C1 segment of cervical spinal cord (tissue), 14 donors: ENCODE measurements around the gene USP12.
"Not testable (repeated sequence)": the region's sequence is repeated elsewhere in the genome, so short reads cannot be mapped to it uniquely, and the experiment has no call there.

Experiments used
- DNase-seq, 14 donors: peaks; one replicate each; lab custom pipeline; 2025; lab: John Stamatoyannopoulos, UW

USP12 gene

DNA sequence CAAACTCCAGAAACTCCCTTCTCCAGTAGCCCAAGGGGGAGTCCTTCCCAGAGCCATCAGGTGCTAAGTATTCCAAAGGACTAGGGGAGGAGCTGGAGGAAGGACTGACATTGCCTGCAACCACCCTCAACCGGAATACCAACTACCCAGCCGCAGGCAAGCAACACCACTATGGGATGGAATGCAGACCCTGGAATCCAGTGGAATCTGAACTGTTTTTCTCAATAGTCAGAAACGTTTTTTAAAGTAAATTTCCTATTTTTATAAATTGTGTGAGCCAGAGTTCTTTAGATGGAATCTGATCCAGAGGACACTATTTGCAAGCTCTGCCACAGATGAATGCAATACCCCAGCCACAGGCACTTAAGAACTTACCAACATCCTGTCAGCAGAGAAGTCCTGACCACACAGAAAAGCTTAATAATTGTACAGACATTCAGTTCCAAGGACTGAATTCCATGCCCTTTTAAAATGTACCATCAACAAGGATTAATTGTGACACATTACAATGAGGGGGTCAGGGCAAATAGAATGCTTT is 92.1 kb downstream of the USP12 start:
- DNase-seq, result no peak

DNA sequence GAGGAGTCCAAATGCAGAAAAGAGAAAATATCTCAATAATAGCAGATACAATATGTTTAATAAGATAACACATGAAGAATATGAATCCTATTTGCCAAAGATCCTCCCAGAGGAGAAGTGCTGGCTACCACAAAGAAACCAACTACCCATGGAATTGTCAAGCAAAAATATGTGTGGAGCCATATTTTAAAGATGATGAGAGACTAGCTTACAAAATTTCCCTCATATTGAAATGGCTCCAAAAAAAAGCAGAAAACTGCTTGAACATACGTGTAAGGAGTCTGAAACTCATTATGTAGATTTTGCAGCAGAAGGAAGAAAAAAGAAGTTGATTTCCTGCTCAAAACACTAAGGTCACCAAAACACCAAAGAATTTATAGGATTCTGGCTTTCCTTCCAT is 94.2 kb downstream of the USP12 start:
- DNase-seq, result no peak

DNA sequence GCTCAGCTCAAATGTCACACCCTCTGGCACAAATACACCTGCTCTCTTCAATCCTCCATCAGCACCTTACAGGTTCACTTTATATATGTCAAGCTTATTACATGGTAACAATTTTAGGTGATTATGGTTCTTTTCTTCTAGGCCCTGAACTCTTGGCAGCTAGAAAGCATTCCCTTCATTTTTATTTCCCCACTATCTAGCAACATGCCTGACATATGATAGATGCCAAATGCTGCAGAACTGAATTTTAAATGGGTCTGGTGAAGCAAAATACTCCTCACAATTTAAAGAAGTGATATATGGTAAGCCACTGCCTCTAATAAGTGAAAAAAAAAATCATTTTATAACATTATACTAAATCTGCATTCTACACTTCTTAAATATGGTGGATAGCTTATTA is 95.2 kb downstream of the USP12 start:
- DNase-seq, result no peak

GRCh38 chr13:27073186-27073585 is 98.4 kb downstream of the USP12 start:
- DNase-seq, result no peak

- not testable (repeated sequence) for DNase-seq
Observed at GRCh38 chr13:27066123-27066522, 105.5 kb downstream of the USP12 start.

DNA sequence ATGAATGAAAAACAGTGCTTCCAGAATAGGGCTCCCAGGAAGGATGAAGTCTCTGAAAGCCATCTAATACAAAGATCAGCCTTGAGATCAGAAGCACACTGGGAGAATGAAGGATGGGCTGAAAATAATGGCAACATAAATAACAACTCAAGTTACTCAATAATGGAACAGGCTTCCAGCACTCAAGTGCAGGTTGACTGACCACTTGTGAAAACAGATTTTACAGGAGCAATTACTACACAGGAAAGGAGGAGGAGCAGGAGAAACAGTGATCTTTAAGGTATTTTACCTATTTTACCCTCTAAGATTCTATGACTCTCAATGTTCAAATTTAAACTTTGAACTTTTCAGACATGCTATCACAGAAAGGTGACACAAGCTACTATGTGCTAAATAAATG is 106.0 kb downstream of the USP12 start:
- DNase-seq, result no peak

DNA sequence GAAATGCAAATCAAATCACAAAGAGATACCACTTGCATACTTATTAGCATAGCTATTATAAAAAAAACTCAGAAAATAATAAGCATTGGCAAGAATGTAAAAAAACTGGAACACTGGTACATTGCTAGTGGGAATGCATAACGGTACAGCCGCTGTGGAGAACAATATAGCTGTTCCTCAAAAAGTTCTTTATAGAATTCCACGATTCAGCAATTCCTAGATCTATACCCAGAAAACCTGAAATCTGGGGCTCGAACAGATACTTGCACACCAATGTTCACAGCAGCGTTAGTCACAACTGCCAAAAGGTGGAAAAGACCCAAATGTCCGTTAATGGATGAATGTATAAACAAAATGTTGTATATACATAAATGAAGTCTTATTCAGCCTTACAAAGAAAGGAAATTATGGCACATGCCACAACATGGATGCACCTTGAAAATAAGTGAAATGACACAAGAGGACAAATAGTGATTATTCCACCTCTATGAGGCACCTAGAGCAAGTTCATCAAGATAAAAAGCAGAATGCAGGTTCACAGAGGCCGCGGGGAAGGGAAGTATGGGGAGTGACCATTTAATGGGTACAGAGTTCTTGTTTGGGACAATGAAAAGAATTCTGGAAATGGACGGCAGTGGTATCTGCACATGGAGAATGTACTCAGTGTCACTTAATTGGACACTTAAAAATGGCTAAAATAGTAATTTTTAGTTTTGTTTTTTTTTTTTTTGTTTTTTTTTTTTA is 107.2 kb downstream of the USP12 start:
- DNase-seq, result no peak

- DNase-seq, result no peak
Observed at GRCh38 chr13:27057817-27058216, 113.8 kb downstream of the USP12 start.

GRCh38 chr13:27055526-27055925 is 116.1 kb downstream of the USP12 start:
- no peak for DNase-seq

GRCh38 chr13:27054760-27055159 is 116.9 kb downstream of the USP12 start:
- DNase-seq, result no peak

GRCh38 chr13:27053902-27054595 is 117.6 kb downstream of the USP12 start:
- DNase-seq, result no peak

DNA sequence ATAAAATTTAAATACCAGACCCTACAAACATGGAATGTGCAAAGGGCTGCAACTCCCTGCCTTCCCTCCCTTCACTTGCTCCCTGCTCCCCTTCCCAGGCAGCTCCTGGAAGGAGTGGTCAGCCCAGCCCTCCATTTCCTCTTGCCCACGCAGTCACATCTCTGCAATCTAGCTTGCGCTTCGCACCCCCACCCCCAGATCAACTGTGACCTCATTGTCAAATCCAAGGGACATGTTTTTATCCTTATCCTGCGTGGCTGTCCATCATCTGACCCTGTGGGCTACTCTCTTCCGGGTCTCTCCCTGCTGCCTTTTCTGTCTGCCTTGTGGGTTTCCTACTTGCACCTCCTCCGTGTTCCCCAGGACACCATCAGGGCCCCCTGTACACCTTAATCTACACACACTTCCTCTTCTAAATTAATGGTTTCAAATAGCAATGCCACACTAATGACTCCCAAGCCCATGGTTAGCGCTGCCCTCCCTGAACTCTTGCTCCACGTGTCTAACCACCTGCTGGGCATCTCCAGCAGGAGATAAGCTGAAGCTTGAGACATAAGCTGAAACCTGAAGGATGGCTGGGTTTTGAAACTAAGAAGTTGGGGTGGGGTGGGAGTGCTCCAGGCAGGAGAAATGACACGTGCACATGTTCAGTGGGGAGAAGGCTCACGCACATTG is 118.3 kb downstream of the USP12 start:
- no peak for DNase-seq

DNA sequence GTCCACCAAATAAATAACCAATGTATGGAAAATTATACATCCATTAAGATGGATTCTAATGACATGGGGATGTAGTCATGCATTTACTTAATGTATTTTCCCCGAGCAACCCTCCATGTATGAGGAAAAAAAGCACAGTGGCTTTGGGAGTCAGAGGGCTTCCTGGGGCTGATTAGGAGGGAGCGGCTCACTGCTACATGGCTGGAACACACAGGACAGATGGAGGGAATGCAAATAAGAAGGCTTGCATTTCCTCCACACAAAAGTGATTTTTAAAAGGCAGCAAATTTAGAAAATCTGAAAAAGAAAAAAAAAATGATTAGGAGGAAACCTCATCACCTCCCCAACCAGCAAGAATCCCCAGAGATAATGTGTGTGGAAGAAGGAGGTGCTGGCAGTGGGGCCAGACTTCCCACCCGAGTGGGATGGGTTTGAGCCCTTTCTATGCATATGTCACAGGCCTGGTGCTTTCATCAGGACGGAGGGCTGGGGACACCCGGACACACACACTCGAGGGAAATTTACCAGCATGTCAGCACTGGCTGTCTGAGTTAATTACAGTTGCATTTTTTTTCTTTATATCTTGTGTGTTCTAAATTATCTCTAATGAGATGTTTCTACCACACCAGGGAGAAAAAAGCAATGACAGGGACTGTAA is 118.9 kb downstream of the USP12 start:
- DNase-seq, result no peak

DNA sequence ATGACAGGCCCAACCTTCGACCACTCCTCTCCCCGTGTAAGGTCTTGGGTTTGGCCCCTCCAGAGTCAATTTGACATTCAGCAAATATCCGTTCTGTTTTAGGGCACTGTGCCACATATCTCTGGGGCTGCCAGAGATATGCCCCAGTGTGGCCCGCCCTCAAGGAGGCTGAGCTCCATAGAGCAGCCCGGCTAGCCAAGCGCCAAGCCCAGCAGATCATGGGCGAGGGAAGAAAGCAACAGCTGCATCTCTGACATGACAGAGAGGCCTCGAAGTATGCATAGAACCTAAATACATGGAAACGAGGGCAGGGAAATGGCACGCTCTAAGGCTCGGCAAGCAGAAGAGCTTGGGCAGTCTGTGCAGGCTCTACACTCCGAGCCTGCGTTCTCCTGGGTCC is 124.5 kb downstream of the USP12 start:
- DNase-seq, result no peak

GRCh38 chr13:27044837-27045570 is 126.6 kb downstream of the USP12 start:
- DNase-seq, result no peak

DNA sequence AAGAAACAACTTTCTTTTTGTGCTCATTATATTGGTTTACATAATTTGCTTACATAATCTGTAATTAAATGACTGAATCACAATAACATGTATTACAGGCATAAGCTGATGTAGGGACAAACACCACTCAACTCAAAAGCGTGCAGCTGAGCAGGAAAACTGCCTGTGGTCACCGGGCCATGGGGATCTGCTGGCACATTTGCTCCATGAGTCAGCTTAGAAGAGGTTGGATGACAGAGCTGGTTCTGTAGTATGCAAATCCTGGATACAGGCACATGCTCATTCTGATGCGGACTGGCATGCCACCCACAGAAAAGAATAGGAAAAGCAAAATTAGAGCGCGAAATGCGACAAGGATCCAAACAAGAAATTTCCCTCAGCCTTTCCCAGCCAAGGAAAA is 128.6 kb downstream of the USP12 start:
- DNase-seq, result peak in 11 of 14 donors; percentile 6 to 75 (median 42)

DNA sequence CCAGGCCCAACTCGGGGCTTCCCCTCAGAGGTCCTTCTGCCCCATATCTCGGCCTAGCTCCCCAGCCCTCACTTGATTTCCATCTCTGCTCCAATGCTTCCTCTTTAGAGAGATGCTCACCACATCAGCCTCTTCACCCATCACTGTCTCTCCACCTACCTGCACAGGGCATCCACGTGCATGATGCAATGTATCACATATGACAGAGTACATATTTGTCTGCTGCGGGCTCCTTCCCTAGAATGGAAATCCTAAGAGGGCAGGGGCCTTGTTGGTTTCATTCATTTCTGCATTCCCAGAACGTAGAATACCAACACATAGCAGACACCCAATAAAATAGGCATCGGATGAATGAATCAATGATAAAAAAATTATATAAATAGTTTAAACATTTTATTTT is 130.3 kb downstream of the USP12 start:
- no peak for DNase-seq

DNA sequence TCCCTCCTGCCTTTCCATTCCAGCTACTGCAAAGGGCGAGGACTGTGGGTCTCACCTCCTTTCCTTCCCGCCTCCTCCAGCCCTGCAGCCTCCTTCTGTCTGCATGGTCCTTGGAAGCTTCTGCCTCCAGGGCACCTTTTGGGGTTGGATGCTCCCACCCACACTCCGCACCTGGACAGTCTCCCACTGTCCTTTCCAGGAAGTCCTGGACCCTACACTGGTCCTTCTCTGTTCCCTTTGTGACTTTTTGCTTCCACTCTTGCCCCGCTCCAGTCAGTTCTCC is 130.8 kb downstream of the USP12 start:
- no peak for DNase-seq

DNA sequence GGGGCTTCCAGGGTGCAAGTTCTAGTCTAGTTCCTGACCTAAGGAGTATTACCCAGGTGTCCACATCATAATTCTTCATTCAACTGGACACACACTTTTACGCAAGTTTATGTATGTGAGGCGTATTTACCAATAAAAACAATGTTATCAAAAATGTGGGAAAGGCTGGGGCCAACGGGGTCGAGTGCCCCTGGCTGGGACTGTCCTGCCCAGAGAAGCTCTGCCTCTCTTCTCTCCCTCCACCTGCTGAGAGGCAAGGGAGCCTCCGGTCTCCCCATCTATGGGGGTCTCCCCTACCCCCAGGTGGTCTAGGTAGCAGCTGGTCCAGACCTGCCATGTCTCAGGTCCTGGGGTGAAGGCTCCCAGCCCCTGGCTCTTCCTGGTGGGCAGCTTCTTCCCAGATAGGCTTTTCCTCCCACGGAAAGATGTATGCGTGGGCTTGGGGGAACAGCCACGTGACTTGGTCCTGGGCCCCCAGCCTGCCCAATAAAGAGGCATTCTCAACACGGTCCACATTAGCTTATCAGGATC is 132.4 kb downstream of the USP12 start:
- DNase-seq, result peak in 1 of 14 donors; percentile 2

- no peak for DNase-seq
Observed at GRCh38 chr13:27038323-27038722, 133.3 kb downstream of the USP12 start.

- DNase-seq, result no peak
Observed at GRCh38 chr13:27037571-27037970, 134.0 kb downstream of the USP12 start.
